Colonic mucosa (tissue), 4 donors: ENCODE data around the gene KRT6B. TPM values are rescaled to one million over a fixed set of nuclear protein-coding genes. Genes with fewer than 3 reads are reported as not detected.
"Not testable (repeated sequence)": the region's sequence is repeated elsewhere in the genome, so short reads cannot be mapped to it uniquely, and the experiment has no call there.

ENCODE experiments used
- DNase-seq: peaks from one replicate; pipeline ENCODE4 v3.0.0-alpha.2; 2020
- H3K27ac ChIP-seq: fragments of 200-600 bp; one replicate; pipeline ENCODE4 v1.8.0; 2021
- H3K27me3 ChIP-seq: fragments of 200-600 bp; one replicate; pipeline ENCODE4 v1.8.0; 2021
- H3K36me3 ChIP-seq: fragments of 200-600 bp; one replicate; pipeline ENCODE4 v1.8.0; 2021
- H3K4me1 ChIP-seq: fragments of 200-600 bp; one replicate; pipeline ENCODE4 v1.8.0; 2021; ENCODE audit warnings: mild to moderate bottlenecking
- H3K4me3 ChIP-seq: fragments of 200-600 bp; one replicate; pipeline ENCODE4 v1.8.0; 2021
- H3K9ac ChIP-seq, 2 donors: one replicate each; pipeline ENCODE4 v1.7.0; 2013; ENCODE audit warnings: control low read depth in 2 of 2, low read depth in 2 of 2, low read length in 2 of 2
- H3K9me3 ChIP-seq: fragments of 200-600 bp; one replicate; pipeline ENCODE4 v1.8.0; 2021
- intact Hi-C: fragments of 100-400 bp; cut with DNase I; formaldehyde crosslinking; loops from one replicate; pipeline ENCODE4 v1.14.1; 2022
- total RNA-seq, 2 donors: library from RNA; stranded (reverse); fragmentation: NEBNext Ultra II Directional in 1 of 2; extraction: Animal tissue kit (Norgen Biotek cat#: 25700) in 1 of 2; gene quantifications; one replicate each; pipeline ENCODE4 v1.2.1, GENCODE V29; 2021
- TF ChIP-seq, protein P1 (sequence below): fragments of 200-600 bp; IDR thresholded peaks from one replicate; pipeline ENCODE4 v1.8.0; 2022; ENCODE audit warnings: antibody characterized with exemption, mild to moderate bottlenecking
- donor health status: healthy.
- donor health status: DM: no; HTN: no; CAD: no.
- donor health status: DM: no; HTN: no; CAD: no.

The KRT6B gene
- total RNA-seq, 2 donors from 2014 or later = 0.13 to 1.4 TPM

DNA sequence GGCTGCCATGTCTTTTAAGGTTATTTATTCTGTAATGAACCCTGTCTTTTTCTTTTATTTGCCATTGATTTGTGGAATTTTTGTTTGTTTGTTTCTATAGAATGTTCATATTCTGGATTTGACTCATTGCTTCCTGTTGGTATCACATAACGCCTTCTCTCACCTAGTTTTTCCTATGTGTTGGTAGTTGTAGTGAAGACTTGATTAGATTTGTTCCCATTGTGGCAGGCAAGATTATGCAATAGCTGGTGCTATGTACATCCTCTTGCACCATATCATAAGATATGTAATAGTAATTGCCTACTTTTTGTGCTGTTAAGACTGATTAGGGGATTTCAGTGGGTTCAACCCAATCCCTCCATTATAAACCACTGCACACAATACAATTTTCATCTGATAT is 3.9 kb upstream of the KRT6B start:
- DNase-seq = no peak
- H3K27me3 ChIP-seq = no peaks in the 10 kb centered on the region
- H3K9me3 ChIP-seq = no peaks in the 10 kb centered on the region
- intact Hi-C loops = no loop called here
- no peak overlapping the region for H3K27ac ChIP-seq
- no peaks in the 10 kb centered on the region for H3K36me3 ChIP-seq
- TF ChIP-seq, protein P1, sequence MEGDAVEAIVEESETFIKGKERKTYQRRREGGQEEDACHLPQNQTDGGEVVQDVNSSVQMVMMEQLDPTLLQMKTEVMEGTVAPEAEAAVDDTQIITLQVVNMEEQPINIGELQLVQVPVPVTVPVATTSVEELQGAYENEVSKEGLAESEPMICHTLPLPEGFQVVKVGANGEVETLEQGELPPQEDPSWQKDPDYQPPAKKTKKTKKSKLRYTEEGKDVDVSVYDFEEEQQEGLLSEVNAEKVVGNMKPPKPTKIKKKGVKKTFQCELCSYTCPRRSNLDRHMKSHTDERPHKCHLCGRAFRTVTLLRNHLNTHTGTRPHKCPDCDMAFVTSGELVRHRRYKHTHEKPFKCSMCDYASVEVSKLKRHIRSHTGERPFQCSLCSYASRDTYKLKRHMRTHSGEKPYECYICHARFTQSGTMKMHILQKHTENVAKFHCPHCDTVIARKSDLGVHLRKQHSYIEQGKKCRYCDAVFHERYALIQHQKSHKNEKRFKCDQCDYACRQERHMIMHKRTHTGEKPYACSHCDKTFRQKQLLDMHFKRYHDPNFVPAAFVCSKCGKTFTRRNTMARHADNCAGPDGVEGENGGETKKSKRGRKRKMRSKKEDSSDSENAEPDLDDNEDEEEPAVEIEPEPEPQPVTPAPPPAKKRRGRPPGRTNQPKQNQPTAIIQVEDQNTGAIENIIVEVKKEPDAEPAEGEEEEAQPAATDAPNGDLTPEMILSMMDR = no peak
- H3K4me3 ChIP-seq = no peak overlapping the region
- H3K9ac ChIP-seq = no peak overlapping the region
- no peaks in the 10 kb centered on the region for H3K4me1 ChIP-seq

DNA sequence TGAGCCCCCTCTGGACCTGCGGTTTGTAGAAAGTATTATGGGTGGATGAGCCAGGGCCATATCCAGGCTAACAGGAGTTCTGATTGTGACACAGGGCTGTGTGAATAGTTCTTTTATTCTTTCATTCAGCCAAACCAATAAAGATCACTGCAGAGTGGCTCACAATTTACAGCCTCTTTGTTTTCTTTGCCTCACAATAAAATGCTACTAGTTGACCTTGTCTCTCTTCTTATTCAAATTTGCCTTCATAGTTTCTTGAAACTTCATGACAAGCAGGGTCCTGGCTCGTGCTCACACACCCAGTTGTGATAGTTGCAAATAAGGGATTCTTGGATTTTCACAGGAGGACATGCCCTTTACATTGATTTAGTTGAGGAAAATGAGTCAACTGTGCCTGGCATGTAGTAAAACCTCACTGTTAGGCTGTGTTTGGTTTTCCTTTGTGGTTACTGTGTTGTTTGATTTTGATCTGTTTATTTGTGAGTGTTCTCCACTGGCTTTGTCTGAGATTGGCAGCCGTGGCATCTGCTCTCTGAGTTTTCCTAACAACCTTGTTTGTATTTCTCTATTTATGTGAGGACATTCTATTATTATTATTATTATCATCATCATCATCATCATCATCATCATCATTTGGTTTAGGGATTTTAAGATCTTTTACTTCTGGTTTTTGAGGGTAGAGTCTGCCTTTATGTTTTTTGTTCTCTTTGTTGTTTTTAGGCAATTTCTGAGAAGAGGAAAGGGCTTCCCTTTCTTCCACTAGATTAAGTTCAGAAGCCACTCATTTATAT is 2.7 kb upstream of the KRT6B start:
- no peak overlapping the region for H3K27ac ChIP-seq
- no peaks in the 10 kb centered on the region for H3K27me3 ChIP-seq
- no peaks in the 10 kb centered on the region for H3K9me3 ChIP-seq
- H3K36me3 ChIP-seq = no peaks in the 10 kb centered on the region
- no peaks in the 10 kb centered on the region for H3K4me1 ChIP-seq
- intact Hi-C loops = no loop called here
- H3K4me3 ChIP-seq = no peak overlapping the region
- no peak for DNase-seq
- H3K9ac ChIP-seq = no peak overlapping the region
- TF ChIP-seq, protein P1 = no peak

DNA sequence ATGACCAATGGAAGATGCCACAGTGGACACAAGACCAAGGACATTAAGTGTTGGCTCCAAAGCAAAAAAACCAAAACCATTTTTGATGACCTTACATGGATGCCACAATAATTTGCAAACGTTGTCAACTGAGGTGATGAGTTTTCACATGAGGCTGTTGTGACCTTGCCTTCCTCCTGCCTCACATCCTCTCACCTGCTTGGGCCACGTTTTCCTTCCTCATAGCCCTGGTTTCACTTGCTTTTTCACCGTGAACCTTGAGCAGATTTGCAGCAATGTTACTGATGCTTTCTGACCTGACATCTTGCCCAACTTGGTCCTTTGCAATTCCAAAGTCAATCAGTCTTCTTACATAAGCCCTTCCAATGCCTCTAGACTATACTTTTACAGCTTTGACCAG is 3.7 kb downstream of the KRT6B start:
- H3K36me3 ChIP-seq = no peaks in the 10 kb centered on the region
- no peak overlapping the region for H3K27ac ChIP-seq
- TF ChIP-seq, protein P1 = no peak
- no peak overlapping the region for H3K4me3 ChIP-seq
- no peaks in the 10 kb centered on the region for H3K27me3 ChIP-seq
- no peaks in the 10 kb centered on the region for H3K9me3 ChIP-seq
- intact Hi-C loops = no loop called here
- no peak for DNase-seq
- H3K9ac ChIP-seq = no peak overlapping the region
- H3K4me1 ChIP-seq = no peaks in the 10 kb centered on the region

DNA sequence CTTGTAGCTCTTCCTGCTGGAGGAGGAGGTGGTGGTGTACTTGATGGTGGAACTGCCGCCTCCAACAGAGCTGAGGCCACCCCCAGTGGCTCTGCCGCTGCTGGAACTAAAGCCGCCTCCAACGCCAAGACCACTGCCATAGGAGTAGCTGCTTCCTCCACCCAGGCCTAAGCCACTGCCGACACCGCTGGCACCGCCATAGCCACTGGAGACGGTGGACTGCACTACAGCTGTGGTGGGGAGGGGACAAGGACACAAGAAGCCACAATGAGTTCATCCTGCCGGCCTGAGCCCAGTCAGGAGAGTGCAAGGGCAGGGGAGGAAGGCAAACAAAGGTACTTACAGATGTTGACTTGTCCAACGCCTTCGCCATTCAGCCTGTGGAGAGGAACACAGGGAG is 4.8 kb downstream of the KRT6B start:
- H3K27ac ChIP-seq, H3K36me3 ChIP-seq, H3K27me3 ChIP-seq, H3K4me1 ChIP-seq, H3K4me3 ChIP-seq, DNase-seq, H3K9ac ChIP-seq, H3K9me3 ChIP-seq, intact Hi-C loops: not testable (repeated sequence)

DNA sequence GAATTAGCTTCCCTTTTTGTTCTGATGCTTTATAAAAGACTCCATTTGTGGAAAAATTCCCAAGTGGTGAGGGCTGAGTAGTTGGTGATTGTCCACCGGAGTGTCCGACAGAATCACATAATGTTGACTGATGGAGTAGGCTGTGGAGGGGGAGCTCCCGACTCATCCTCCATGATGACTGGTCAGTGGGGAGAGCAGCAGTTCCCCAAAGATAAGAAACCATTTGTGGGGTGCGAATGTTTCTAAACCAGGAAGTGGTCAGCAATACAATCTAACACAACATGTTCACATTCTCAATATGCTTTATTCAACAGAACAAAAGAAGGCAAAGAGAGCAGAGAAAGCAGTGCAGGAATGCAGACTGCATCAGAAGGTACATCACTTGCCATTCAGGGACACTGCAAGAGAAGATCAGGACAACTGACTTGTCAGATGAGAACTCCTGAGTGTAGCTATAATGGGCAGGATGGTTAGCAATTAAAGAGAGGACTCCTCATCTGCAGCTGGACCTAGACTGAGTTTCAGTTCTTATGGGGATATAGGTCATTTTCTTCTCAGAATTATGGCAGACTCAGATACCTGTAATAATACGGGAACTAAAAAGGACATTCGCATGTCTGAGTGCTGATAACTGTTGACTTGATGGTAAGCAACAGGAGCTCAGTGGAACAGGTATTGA is 5.4 kb downstream of the KRT6B start:
- no peak for DNase-seq
- H3K36me3 ChIP-seq = no peaks in the 10 kb centered on the region
- H3K9me3 ChIP-seq = no peaks in the 10 kb centered on the region
- H3K4me3 ChIP-seq = no peak overlapping the region
- H3K27me3 ChIP-seq = no peaks in the 10 kb centered on the region
- intact Hi-C loops = no loop called here
- no peaks in the 10 kb centered on the region for H3K4me1 ChIP-seq
- TF ChIP-seq, protein P1 = no peak
- no peak overlapping the region for H3K27ac ChIP-seq
- H3K9ac ChIP-seq = no peak overlapping the region

DNA sequence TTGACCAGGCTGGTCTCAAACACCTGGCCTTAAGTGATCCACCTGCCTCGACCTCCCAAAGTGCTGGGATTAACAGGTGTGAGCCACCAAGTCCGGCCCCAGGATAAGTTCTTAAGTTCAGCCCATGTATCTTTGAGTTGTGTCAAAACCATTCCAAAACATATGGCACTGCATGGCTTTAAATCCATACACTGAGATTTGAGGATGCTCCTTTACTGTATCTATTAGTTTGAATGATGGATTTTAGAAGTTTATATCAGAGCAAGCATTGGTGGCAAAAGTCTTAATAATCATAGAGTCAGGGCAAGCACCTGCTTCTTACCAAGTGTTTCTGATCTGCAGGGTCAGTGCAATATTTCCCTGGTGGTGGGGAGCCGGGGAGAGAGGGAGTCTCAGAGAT is 6.1 kb downstream of the KRT6B start:
- H3K9me3 ChIP-seq = no peaks in the 10 kb centered on the region

More for the DNA sequence above, 6.1 kb downstream of the KRT6B start:
- H3K27me3 ChIP-seq = no peaks in the 10 kb centered on the region
- no peak overlapping the region for H3K9ac ChIP-seq
- no peak overlapping the region for H3K27ac ChIP-seq
- TF ChIP-seq, protein P1 = no peak
- H3K4me1 ChIP-seq = no peaks in the 10 kb centered on the region
- no peak overlapping the region for H3K4me3 ChIP-seq
- DNase-seq = no peak
- intact Hi-C loops = no loop called here
- H3K36me3 ChIP-seq = no peaks in the 10 kb centered on the region
